CD4-positive, alpha-beta T cell (primary cell): ENCODE data around the gene POU2F1. TPM values are rescaled to one million over a fixed set of nuclear protein-coding genes. Genes with fewer than 3 reads are reported as not detected.

Source experiments
- ATAC-seq: fragments of 200-7000 bp; cut with Tn5 transposase; one replicate; pipeline ENCODE4 v1.10.0; 2022; ENCODE audit warnings: mild to moderate bottlenecking; ENCODE audit not compliant: poor library complexity
- CTCF ChIA-PET: fragments of 350-600 bp; sonication (Branson Sonifier 250); formaldehyde crosslinking; loops from one replicate; lab custom pipeline; 2021; ENCODE audit warnings: antibody characterized with exemption, inconsistent platforms; lab: Charles Lee
- POLR2A ChIA-PET: fragments of 350-600 bp; sonication (Branson Sonifier 250); formaldehyde crosslinking; loops from one replicate; lab custom pipeline; 2021; ENCODE audit warnings: antibody characterized with exemption, inconsistent platforms; lab: Charles Lee
- DNase-seq, 14 experiments: peaks; one replicate each; pipeline ENCODE4 v3.0.0-alpha.2; 2013 to 2020; ENCODE audit warnings: mixed read lengths in 2 of 14
- H3K27ac ChIP-seq, 2 donors: one replicate each; pipeline versions ENCODE4 v1.5.1 to v1.7.0; 2013; ENCODE audit warnings: low read length in 2 of 2, low read depth in 1 of 2, mild to moderate bottlenecking in 1 of 2
- H3K27me3 ChIP-seq, 2 experiments: 1 replicate in 1 of 2; 2 replicates in 1 of 2; pipeline versions ENCODE4 v1.6.1 to v1.7.0; 2013; ENCODE audit warnings: low read length in 2 of 2, control low read depth in 1 of 2, mild to moderate bottlenecking in 1 of 2, moderate library complexity in 1 of 2; ENCODE audit not compliant: insufficient read depth in 2 of 2, control insufficient read depth in 1 of 2
- H3K36me3 ChIP-seq: one replicate; pipeline ENCODE4 v1.6.1; 2013; ENCODE audit warnings: low read length, control low read depth; ENCODE audit not compliant: insufficient read depth
- H3K4me1 ChIP-seq: one replicate; pipeline ENCODE4 v1.6.1; 2013; ENCODE audit warnings: low read length, control low read depth; ENCODE audit not compliant: insufficient read depth
- H3K4me3 ChIP-seq: one replicate; pipeline ENCODE4 v1.5.1; 2013; ENCODE audit warnings: mild to moderate bottlenecking, low read length, moderate library complexity
- H3K9me3 ChIP-seq, 2 experiments: 1 replicate in 1 of 2; 2 replicates in 1 of 2; pipeline versions ENCODE4 v1.6.1 to v1.7.0; 2013; ENCODE audit warnings: low read length in 2 of 2, mild to moderate bottlenecking in 2 of 2, control low read depth in 1 of 2, moderate library complexity in 1 of 2; ENCODE audit not compliant: control insufficient read depth in 1 of 2, insufficient read depth in 1 of 2
- H3K27ac Mint-ChIP-seq: one replicate; pipeline ENCODE4 v1.8.0; 2020; ENCODE audit warnings: mixed read lengths
- H3K27me3 Mint-ChIP-seq: one replicate; pipeline ENCODE4 v1.8.0; 2021; ENCODE audit warnings: mixed read lengths
- H3K36me3 Mint-ChIP-seq: one replicate; pipeline ENCODE4 v1.8.0; 2021; ENCODE audit warnings: low read depth, mixed read lengths
- H3K4me1 Mint-ChIP-seq: one replicate; pipeline ENCODE4 v1.8.0; 2021; ENCODE audit warnings: low read depth, mixed read lengths
- H3K4me3 Mint-ChIP-seq: one replicate; pipeline ENCODE4 v1.8.0; 2020; ENCODE audit warnings: mild to moderate bottlenecking, mixed read lengths
- H3K9me3 Mint-ChIP-seq: one replicate; pipeline ENCODE4 v1.8.0; 2020; ENCODE audit warnings: mixed read lengths
- CTCF ChIP-seq: fragments of 200-600 bp; IDR thresholded peaks from one replicate; pipeline ENCODE4 v1.8.0; 2022; ENCODE audit warnings: antibody characterized with exemption, mild to moderate bottlenecking
- intact Hi-C, 2 experiments: fragments of 100-400 bp; cut with DNase I in 1 of 2; cut with micrococcal nuclease in 1 of 2; formaldehyde crosslinking; loops; one replicate each; pipeline versions ENCODE4 v1.15.1 to v1.9.0; 2023 to 2025; cut with DNase I, micrococcal nuclease
- total RNA-seq, 174 experiments: library from RNA in 2 of 174; stranded (reverse) in 2 of 174; gene quantifications; one replicate each; pipeline ENCODE4 v1.2.3 and lab custom pipeline; 2021 to 2026

The POU2F1 gene
- total RNA-seq, 2 experiments from 2014 or later, result 27.0 to 28.6 TPM

DNA sequence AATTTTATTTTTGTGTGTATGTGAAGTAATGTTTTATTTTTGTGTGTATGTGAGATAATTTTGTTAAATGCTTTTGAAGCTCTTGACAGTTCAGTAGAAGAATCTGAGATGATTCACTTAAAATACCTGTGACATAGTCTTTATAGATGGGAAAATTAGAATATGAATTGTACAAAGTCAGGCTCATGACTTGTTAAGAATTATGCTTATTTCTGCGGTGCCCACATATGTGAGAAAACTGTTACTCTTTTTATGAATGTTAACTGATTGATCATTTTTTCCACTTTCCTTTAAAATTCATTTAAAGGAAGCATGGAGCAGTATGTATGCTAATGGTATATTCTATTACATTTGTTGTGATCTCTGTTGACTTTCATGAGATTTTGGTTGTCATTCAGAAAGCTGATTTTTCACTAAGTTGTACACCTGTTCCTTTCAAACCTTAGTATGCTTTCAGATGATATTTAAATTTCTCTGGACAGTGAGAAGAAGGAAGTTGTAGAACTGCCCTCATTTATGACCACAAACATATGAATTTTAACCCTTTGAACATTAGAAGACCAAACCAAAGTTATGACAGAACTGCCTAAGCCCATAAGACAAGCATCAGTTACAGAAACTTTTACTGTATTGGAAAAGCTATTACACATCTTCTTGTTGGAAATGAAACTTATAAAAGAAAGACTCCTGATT, 110.1 kb downstream of the POU2F1 start:
- H3K4me1 ChIP-seq, result no peaks in the 10 kb centered on the region
- ChIA-PET CTCF (interaction anchor here (1.2 kb wide), 1 partner anchor 10 kb away, joined by 3 read pairs; no protein-coding TSS in a partner anchor), POLR2A (no interaction called here)
- H3K36me3 Mint-ChIP-seq, result peaks cover 65% of the 10 kb centered on the region
- H3K36me3 ChIP-seq, result peaks cover 7% of the 10 kb centered on the region
- no peak overlapping the region for H3K27ac Mint-ChIP-seq
- H3K27me3 ChIP-seq, result no peaks in the 10 kb centered on the region
- peaks cover 3% of the 10 kb centered on the region for H3K9me3 Mint-ChIP-seq
- no peak overlapping the region for H3K4me3 Mint-ChIP-seq
- peaks cover 0 to under 1% of the 10 kb centered on the region in 2 experiments for H3K9me3 ChIP-seq
- H3K4me1 Mint-ChIP-seq, result peaks cover 37% of the 10 kb centered on the region
- intact Hi-C loops, result loop anchor here in 1 of 2 experiments (5.0 kb wide), 1 partner anchor 42 kb away; no protein-coding TSS in a partner anchor
- H3K27ac ChIP-seq, result no peak overlapping the region
- H3K27me3 Mint-ChIP-seq, result no peaks in the 10 kb centered on the region
- H3K4me3 ChIP-seq, result no peak overlapping the region
- ATAC-seq, result no peak
- TF ChIP-seq CTCF, result no peak
- no peak for DNase-seq

DNA sequence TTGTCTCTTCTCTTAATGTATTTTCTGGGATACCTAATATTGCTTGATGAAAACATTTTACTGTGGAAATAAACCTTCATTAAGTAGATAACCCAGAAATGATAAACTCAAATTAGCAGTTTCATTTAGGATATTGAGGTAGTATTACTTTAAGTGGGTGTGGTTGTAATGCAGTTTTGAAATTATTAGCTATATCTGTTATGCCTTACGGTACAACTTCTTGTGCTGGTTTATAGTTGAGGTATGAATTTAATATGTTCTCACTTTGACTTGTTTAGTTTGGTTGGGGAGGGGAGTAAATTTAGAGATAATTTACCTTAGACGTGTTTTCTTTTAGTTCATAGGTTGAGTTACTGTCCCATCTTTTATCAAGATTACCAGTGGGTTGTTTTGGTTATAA, 111.0 kb downstream of the POU2F1 start:
- H3K27ac ChIP-seq, result no peak overlapping the region
- TF ChIP-seq CTCF, result no peak
- no peak for DNase-seq
- H3K27ac Mint-ChIP-seq, result no peak overlapping the region
- H3K4me3 Mint-ChIP-seq, result no peak overlapping the region
- no peaks in the 10 kb centered on the region for H3K27me3 ChIP-seq
- no peak for ATAC-seq
- H3K4me3 ChIP-seq, result no peak overlapping the region
- H3K9me3 Mint-ChIP-seq, result peaks cover 5% of the 10 kb centered on the region
- H3K36me3 Mint-ChIP-seq, result peaks cover 61% of the 10 kb centered on the region
- no peaks in the 10 kb centered on the region for H3K4me1 ChIP-seq
- intact Hi-C loops, result loop anchor here in 1 of 2 experiments (5.0 kb wide), 1 partner anchor 41 kb away; no protein-coding TSS in a partner anchor
- H3K9me3 ChIP-seq, result peaks cover 0 to 1% of the 10 kb centered on the region in 2 experiments
- POLR2A ChIA-PET, result no interaction called here
- CTCF ChIA-PET, result interaction anchor here (1.1 kb wide), 1 partner anchor 22 kb away, joined by 3 read pairs; no protein-coding TSS in a partner anchor
- H3K27me3 Mint-ChIP-seq, result no peaks in the 10 kb centered on the region
- H3K4me1 Mint-ChIP-seq, result peaks cover 37% of the 10 kb centered on the region
- H3K36me3 ChIP-seq, result peaks cover 7% of the 10 kb centered on the region

- no peaks in the 10 kb centered on the region for H3K27me3 Mint-ChIP-seq
- TF ChIP-seq CTCF, result no peak
- H3K36me3 Mint-ChIP-seq, result peaks cover 58% of the 10 kb centered on the region
- H3K9me3 Mint-ChIP-seq, result peaks cover 6% of the 10 kb centered on the region
- H3K4me3 Mint-ChIP-seq, result no peak overlapping the region
- ChIA-PET CTCF (interaction anchor here (1.1 kb wide), 1 partner anchor 23 kb away, joined by 3 read pairs; no protein-coding TSS in a partner anchor), POLR2A (no interaction called here)
- Histone ChIP-seq H3K9me3 (peaks cover 5 to 7% of the 10 kb centered on the region in 2 experiments), H3K36me3 (peaks cover 7% of the 10 kb centered on the region), H3K27me3 (no peaks in the 10 kb centered on the region), H3K4me1 (no peaks in the 10 kb centered on the region), H3K27ac (no peak overlapping the region), H3K4me3 (no peak overlapping the region)
- peaks cover 37% of the 10 kb centered on the region for H3K4me1 Mint-ChIP-seq
- H3K27ac Mint-ChIP-seq, result no peak overlapping the region
- ATAC-seq (no peak), DNase-seq (no peak)
- intact Hi-C loops, result loop anchor here in 1 of 2 experiments (5.0 kb wide), 1 partner anchor 40 kb away; no protein-coding TSS in a partner anchor
These were observed 111.8 kb downstream of the POU2F1 start for GRCh38 chr1:167332503-167332902.
